Measurements from ENCODE around the gene PRKCH. TPM values are rescaled to one million over a fixed set of nuclear protein-coding genes. Genes with fewer than 3 reads are reported as not detected.

Gene PRKCH
- total and polyA plus RNA-seq, 7 donors, result 4.2 to 19.9 (median 10.0) TPM

DNA sequence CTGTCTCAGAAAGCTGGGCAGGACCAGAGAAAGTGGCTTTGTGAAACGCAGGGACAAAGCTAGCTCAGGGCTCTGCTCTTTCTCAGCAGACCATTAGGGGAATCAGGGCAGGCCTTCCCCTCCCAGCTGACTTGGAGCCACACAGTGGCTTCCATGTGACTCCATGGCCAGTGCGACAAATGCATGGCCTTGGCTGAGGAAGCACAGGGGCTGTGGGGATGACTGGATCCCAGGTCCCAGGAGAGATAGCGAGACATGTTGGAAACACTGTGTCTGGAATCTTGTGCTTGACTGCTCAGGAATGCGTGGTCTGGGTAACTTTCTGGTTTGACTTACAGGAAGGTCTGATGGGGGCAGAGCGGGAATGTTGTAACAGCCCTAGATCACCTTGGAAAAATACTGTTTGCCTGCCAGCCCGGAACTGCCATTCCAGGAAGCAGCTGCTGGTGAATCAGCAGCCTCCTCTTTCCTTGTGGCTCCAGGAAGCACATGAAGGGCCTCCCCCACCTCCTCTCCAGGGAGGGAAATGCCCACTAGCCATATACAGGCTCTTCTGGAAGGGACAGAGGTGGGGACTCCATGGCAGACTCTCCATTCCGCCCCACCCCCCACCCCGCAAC is 240.4 kb downstream of the PRKCH start:
- intact Hi-C loops (cut with DNase I), result no loop called here

DNA sequence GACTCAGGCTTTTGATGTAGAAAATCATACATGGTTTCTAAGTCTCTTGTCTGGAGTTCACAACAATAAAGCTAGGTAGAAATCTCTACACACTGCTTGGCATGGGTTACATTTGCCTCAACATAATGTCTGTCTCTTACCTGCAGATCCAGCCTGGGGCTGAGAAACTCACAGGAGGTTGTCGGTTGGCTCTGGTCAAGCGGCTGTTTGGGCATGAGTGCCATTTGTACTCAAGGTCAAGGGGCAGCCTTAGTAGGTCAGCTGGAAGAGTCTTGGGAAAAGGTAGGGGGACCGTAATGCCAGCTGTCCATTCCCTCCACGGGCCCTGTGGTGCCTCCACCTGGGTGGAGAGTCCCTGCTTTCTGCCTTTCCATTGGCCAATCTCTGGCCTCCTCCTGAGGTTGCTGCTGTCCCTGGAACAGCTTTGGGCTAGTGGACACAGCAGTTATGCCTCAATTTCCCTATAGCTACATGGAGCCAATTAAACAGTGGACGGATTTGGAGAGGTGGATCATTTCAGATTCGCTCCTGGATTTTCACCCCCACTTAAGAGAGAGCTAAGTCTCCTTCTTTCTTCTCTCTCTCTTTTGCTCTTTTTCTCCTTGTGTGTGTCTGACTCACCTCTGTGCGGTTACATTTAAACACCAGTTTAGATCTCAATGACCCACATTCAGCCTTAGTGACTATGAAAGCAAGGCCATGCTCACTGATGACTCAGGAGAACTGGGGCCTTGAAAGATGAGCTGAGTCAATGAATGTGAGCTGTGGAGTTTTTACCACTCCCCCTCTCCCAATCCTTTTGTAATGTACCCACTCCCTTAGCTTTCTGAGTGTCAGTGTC is 241.2 kb downstream of the PRKCH start:
- Histone ChIP-seq H3K4me3 (no peak overlapping the region), H3K36me3 (no peaks in the 10 kb centered on the region), H3K27ac (peak overlapping the region; percentile 5 to 78 (median 46)), H3K4me1 (peaks cover 0 to 24% (median 17%) of the 10 kb centered on the region in 4 donors), H3K27me3 (no peaks in the 10 kb centered on the region), H3K9me3 (no peaks in the 10 kb centered on the region)
- TF ChIP-seq EP300 (IDR thresholded peaks at IDR 0.05) (no peak), POLR2AphosphoS5 (IDR thresholded peaks at IDR 0.05) (peak in 1 of 4 donors; percentile 30)
- WGBS, 2 donors, result 92 to 93% methylated on average over 7 of the region's 7 CpGs
- intact Hi-C loops (cut with DNase I), result no loop called here
- no peak for DNase-seq

More for the DNA sequence above, 240.4 kb downstream of the PRKCH start:
- WGBS, 2 donors, result 55 to 64% methylated on average over 8 of the region's 8 CpGs
- Histone ChIP-seq H3K27ac (peak overlapping the region; percentile 5 to 78 (median 60)), H3K36me3 (no peaks in the 10 kb centered on the region), H3K27me3 (no peaks in the 10 kb centered on the region), H3K4me3 (no peak overlapping the region), H3K9me3 (no peaks in the 10 kb centered on the region), H3K4me1 (peaks cover 0 to 24% (median 17%) of the 10 kb centered on the region in 4 donors)
- peak in 2 of 4 donors; percentile 71 to 81 for TF ChIP-seq EP300 (IDR thresholded peaks at IDR 0.05)
- TF ChIP-seq, protein P1, sequence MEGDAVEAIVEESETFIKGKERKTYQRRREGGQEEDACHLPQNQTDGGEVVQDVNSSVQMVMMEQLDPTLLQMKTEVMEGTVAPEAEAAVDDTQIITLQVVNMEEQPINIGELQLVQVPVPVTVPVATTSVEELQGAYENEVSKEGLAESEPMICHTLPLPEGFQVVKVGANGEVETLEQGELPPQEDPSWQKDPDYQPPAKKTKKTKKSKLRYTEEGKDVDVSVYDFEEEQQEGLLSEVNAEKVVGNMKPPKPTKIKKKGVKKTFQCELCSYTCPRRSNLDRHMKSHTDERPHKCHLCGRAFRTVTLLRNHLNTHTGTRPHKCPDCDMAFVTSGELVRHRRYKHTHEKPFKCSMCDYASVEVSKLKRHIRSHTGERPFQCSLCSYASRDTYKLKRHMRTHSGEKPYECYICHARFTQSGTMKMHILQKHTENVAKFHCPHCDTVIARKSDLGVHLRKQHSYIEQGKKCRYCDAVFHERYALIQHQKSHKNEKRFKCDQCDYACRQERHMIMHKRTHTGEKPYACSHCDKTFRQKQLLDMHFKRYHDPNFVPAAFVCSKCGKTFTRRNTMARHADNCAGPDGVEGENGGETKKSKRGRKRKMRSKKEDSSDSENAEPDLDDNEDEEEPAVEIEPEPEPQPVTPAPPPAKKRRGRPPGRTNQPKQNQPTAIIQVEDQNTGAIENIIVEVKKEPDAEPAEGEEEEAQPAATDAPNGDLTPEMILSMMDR (IDR thresholded peaks at IDR 0.05), result no peak
- TF ChIP-seq POLR2AphosphoS5 (IDR thresholded peaks at IDR 0.05), result peak; percentile 48 to 88 (median 64)
- DNase-seq, result peak; percentile 83

DNA sequence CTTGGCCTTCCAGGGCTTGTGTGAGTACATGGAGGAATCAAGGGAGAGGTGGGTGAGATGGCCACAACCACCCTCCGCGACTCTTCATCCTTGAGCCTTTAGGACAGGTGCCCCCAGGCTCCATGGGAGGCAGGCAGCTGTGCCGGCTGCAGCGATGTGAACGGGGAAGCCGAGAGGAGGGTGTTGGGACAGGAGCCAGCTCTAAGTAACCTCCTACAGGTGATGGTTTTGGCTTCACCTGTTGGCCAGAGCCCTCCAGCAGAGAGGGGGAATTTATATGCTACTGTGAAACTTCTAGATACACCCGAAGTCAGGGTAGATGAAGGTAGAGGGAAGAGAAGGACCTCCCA is 241.8 kb downstream of the PRKCH start:
- DNase-seq, result no peak
- no peaks in the 10 kb centered on the region for H3K36me3 ChIP-seq
- H3K4me1 ChIP-seq, result peaks cover 0 to 25% (median 18%) of the 10 kb centered on the region in 4 donors
- H3K27ac ChIP-seq, result peak overlapping the region in 1 of 4 donors; percentile 78
- H3K9me3 ChIP-seq, result no peaks in the 10 kb centered on the region
- no peak overlapping the region for H3K4me3 ChIP-seq
- TF ChIP-seq, protein P1 (IDR thresholded peaks at IDR 0.05), result no peak
- TF ChIP-seq POLR2AphosphoS5 (IDR thresholded peaks at IDR 0.05), result no peak
- TF ChIP-seq EP300 (IDR thresholded peaks at IDR 0.05), result no peak
- no peak for TF ChIP-seq POLR2A (IDR thresholded peaks at IDR 0.05)
- H3K27me3 ChIP-seq, result no peaks in the 10 kb centered on the region
- WGBS, 2 donors, result 96 to 97% methylated on average over 7 of the region's 7 CpGs
- intact Hi-C loops (cut with DNase I), result no loop called here

DNA sequence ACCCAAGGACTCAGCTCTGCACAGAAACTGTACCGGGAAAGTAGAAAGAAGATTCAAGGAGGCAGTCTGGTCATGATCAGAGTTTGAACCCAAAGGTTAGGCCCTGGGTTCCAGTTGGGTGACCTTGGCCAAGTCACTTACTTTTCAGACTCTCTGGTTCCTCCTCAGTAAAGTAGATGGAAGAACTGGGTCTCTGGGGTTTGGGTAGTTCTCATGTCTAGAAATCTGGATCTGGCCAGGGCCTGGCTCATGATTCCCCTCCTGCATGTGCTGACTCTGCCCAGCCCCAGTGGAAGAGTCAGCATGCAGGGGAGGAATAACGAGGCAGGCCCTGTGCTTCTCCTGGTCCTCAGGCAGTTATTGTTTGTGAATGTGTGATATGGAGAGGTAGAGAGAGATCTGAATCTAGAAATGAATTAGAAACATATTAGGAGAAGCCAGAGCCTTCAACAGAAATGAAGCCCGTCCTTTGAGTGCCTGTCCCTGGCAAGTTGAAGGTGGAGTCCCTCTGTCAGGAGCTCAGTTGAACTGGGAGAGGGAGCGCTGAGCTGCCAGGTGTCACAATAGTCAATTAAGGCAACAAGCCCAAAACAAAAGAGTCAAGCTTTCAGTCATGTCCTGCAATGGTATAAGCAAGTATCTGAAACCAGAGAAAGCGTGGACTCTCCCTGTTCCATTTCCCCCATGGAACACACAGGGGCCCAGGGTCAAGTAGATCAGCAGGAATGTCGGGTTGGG is 242.7 kb downstream of the PRKCH start:
- no peak overlapping the region for H3K27ac ChIP-seq

More for the DNA sequence above, 242.7 kb downstream of the PRKCH start:
- Histone ChIP-seq H3K4me1 (peaks cover 0 to 34% (median 22%) of the 10 kb centered on the region in 4 donors), H3K4me3 (no peak overlapping the region), H3K27me3 (peaks cover 0 to 9% (median 3%) of the 10 kb centered on the region in 3 donors), H3K36me3 (no peaks in the 10 kb centered on the region), H3K9me3 (no peaks in the 10 kb centered on the region)
- no peak for DNase-seq
- 86 to 93% methylated on average over 6 of the region's 6 CpGs for WGBS, 2 donors
- TF ChIP-seq EP300 (IDR thresholded peaks at IDR 0.05) (no peak), POLR2AphosphoS5 (IDR thresholded peaks at IDR 0.05) (no peak), POLR2A (IDR thresholded peaks at IDR 0.05) (no peak)
- TF ChIP-seq, protein P1 (IDR thresholded peaks at IDR 0.05), result no peak
- intact Hi-C loops (cut with DNase I), result no loop called here

Data from sigmoid colon (tissue), 7 donors.